Activated naive CD4-positive, alpha-beta T cell treated with anti-CD3 and anti-CD28 coated beads, Interleukin-2, amount 50 U/mL, for 24 hours (primary cell): ENCODE data around the gene PPIF.

ENCODE experiments used
- H3K27ac Mint-ChIP-seq: one replicate; pipeline ENCODE4 v1.8.0; 2021; ENCODE audit warnings: mild to moderate bottlenecking, mixed read lengths
- H3K27me3 Mint-ChIP-seq: one replicate; pipeline ENCODE4 v1.8.0; 2021; ENCODE audit warnings: mixed read lengths
- H3K36me3 Mint-ChIP-seq: one replicate; pipeline ENCODE4 v1.8.0; 2021; ENCODE audit warnings: mixed read lengths
- H3K4me1 Mint-ChIP-seq: one replicate; pipeline ENCODE4 v1.8.0; 2021; ENCODE audit warnings: mixed read lengths
- H3K4me3 Mint-ChIP-seq: one replicate; pipeline ENCODE4 v1.8.0; 2021; ENCODE audit warnings: mild to moderate bottlenecking, mixed read lengths
- H3K9me3 Mint-ChIP-seq: one replicate; pipeline ENCODE4 v1.8.0; 2021; ENCODE audit warnings: mixed read lengths

PPIF gene

DNA sequence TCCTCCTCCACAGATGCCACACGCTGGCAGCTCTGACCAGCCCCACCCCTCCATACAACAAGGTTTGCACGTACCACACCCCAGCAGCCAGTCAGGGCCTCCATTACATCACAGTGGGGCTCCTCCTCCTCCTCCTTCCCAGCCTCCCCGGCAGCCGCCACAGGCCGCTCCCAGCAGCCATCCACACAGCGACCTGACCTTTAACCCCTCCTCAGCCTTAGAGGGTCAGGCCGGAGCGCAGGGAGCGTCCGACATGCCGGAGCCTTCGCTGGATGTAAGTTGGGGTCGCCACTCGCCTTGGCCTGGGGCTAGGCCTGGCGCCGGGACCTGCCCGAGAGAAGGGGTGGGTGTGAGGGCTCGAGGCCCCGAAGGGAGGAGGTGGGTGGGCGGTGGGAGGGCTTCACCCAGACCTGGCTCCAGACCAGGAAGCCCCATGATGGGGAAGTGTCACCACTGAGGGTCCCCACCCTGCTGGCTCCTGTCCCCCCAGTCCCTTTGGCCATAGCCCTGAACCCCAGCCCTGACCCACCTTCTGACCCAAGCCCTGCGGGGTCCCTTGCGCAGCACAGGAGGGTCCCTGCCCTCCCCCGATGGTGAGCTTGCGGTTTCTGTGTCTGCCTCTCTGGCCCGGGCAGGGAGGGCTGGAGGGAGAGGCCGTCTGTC, 36.2 kb upstream of the PPIF start:
- Mint-ChIP-seq H3K36me3 (peaks cover 13% of the 10 kb centered on the region), H3K27me3 (no peaks in the 10 kb centered on the region), H3K4me3 (no peak overlapping the region), H3K27ac (no peak overlapping the region), H3K4me1 (peaks cover 9% of the 10 kb centered on the region), H3K9me3 (no peaks in the 10 kb centered on the region)

DNA sequence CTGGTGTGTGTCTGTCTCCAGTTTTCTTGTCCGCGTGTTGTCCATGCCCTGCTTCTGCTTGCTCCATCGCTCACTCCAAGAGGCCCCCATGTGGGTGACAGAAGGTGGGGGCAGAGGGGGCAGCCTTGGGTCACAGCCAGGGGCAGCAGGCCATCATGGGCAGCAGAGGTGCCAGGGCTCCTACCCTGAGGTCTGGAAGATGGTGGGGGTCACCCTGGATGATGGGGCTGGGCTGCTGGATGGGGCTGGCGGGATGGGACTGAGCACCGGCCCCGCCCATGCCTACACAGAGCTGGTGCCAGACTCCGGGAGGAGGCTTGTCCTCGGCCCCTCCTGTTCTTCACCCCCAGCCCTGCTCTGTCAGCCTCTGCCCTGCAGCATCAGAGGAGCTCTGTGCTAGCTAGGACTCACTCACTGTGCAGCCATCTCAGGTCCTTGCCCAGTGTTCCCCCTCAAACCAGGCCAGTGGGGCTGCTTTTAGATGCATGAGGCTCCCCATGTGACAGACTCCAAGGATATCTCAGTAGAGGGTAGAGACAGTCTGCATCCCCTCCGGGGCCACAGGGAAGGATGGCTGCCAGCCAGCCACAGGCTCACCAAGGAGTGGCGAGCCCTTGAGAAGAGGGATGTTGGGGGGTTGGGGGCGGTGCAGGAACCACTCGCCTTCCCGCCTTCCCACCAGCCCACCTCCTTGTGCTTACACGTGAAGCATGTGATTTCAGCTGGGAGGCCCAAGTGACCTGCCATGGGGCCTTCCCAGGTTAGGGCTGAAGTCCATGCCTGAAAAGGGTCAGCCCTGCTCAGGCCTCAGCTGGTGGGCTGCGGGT, 35.5 kb upstream of the PPIF start:
- Mint-ChIP-seq H3K9me3 (no peaks in the 10 kb centered on the region), H3K27me3 (no peaks in the 10 kb centered on the region), H3K27ac (no peak overlapping the region), H3K4me3 (no peak overlapping the region), H3K4me1 (peaks cover 16% of the 10 kb centered on the region), H3K36me3 (peaks cover 11% of the 10 kb centered on the region)

DNA sequence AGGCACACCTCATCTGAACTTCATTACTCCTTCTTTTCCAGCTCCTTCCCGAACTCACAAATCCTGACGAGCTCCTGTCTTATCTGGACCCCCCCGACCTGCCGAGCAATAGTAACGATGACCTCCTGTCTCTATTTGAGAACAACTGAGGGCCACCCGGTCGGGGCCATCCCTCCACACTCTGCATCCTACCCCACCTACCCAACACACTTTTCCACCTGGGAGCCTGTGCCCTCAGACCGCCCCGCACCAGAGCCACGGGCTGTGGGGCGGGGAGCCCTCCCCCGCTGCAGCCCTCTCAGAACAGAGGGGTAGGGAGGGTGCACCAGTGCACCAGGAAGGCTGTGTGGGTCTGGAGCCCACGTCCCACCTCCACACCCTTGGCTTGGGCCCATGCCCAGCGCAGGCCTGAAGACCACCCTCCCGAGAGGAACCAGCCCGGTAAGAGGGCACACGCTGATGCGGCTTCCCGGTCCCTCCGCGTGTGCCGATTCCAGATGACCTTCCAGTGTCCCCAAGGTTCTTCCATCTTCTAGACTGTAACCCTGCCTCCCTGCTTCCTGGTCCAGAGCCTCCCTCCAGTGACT, 34.6 kb upstream of the PPIF start:
- H3K27me3 Mint-ChIP-seq, result no peaks in the 10 kb centered on the region
- H3K9me3 Mint-ChIP-seq, result no peaks in the 10 kb centered on the region
- H3K4me3 Mint-ChIP-seq, result no peak overlapping the region
- H3K36me3 Mint-ChIP-seq, result peaks cover 10% of the 10 kb centered on the region
- H3K27ac Mint-ChIP-seq, result no peak overlapping the region
- peaks cover 25% of the 10 kb centered on the region for H3K4me1 Mint-ChIP-seq

DNA sequence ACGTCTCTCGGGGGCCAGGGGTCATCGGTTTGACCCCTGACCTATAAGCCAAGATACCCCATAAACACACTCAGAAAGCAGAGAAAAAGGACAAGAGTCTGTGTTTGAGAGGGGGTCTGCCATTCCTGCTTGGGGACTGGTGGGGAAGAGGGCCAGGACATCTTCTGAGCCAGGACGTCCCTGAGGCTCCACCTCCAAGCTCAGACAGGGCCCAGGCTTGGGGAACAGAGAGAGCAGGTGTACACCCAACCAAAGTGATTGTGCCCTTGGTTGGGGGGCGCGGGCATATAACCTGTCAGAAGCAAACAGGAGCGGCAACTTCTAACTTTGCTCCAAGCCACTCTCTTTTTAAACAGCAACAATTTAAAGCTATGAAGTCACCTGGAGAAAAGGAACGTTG, 33.9 kb upstream of the PPIF start:
- no peak overlapping the region for H3K27ac Mint-ChIP-seq
- peaks cover 5% of the 10 kb centered on the region for H3K36me3 Mint-ChIP-seq
- no peaks in the 10 kb centered on the region for H3K27me3 Mint-ChIP-seq
- peaks cover 31% of the 10 kb centered on the region for H3K4me1 Mint-ChIP-seq
- H3K4me3 Mint-ChIP-seq, result no peak overlapping the region
- H3K9me3 Mint-ChIP-seq, result no peaks in the 10 kb centered on the region

DNA sequence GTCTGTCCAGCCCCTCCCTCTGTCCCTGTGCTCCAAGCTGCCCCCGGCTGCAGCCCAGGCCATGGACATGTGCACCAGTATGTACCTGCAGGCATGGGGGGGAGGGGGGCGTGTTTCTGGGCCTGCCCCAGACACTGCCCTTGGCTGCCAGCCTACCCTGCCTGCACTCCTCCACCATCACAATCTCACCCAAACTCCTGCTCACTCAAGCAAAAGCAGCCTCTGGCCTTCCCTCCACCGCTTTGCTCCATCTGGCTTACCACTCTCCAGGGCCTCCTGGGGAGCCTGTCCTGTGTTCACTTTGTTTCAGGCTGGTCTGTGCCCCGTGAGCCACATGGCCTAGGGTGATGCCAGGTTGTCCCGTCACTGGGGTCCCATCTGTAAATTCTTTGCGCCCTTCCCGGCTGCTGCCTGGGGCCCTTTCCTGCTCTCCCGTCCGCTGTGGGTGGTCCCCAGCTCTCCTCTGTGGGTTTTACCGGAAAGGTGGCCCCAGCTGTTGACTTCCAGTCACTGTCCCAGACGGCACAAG, 33.3 kb upstream of the PPIF start:
- Mint-ChIP-seq H3K9me3 (peaks cover 3% of the 10 kb centered on the region), H3K27ac (no peak overlapping the region), H3K27me3 (no peaks in the 10 kb centered on the region), H3K4me3 (no peak overlapping the region), H3K36me3 (peaks cover 3% of the 10 kb centered on the region), H3K4me1 (peaks cover 38% of the 10 kb centered on the region)

DNA sequence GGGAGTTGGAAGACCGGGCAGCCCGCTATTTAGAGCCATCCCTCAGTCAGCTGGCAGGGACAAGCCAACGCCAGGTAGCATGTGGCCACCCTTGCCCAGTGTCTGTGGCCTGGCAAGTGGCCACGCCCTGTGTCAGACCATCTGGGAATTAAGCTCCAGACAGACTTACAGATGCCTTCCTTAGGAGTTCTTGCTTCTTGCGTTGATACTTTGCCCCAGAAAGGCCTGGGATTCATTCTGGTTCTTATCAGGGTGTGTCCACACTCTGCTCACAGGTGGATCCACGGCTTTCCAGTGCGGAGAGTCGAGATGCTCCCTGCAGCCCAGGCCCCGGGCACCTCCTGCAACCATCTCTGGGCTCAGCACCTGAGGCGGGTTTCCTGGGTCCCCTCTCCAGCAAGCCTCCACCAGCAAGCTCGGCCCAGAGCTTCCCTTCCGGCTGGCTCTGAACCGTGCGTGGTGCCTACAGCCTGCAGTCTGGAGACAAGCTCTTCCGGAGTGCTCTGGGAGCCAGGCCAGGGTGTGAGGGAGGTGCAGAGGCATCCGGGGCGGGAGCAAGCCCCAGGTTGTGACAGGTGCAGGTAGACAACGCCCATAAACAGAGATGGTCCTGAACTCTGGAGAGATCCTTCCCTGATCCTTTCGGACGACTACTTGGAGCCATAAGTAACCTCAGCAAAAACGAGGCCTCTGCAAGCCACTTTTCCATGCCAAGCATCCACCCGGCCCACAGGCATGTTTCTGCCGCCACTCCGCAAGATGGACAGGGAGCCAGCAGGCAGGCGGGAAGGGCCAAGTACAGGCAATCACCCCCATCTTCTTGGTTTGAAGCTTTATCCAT, 32.3 kb upstream of the PPIF start:
- no peak overlapping the region for H3K27ac Mint-ChIP-seq
- H3K9me3 Mint-ChIP-seq, result peaks cover 5% of the 10 kb centered on the region
- no peaks in the 10 kb centered on the region for H3K27me3 Mint-ChIP-seq
- no peak overlapping the region for H3K4me3 Mint-ChIP-seq
- H3K4me1 Mint-ChIP-seq, result peaks cover 48% of the 10 kb centered on the region
- H3K36me3 Mint-ChIP-seq, result peaks cover 3% of the 10 kb centered on the region

DNA sequence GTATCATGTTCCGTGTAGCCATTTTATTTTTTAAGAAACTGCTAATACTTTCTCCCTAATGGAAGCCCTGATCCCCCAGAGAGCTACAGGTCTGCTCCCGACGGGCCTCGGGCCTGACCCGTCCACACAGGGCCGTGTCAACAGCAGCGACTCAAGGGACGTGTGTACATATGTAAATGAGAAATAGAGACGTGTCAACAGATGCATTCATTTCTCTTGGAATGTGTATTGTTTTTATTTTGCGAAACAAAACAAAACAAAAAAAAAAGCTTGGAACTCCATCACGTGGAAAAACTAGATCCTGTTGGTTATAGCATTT, 31.7 kb upstream of the PPIF start:
- Mint-ChIP-seq H3K9me3 (peaks cover 5% of the 10 kb centered on the region), H3K4me1 (peaks cover 54% of the 10 kb centered on the region), H3K36me3 (peaks cover 3% of the 10 kb centered on the region), H3K27me3 (no peaks in the 10 kb centered on the region), H3K4me3 (peak overlapping the region; percentile 1), H3K27ac (no peak overlapping the region)

DNA sequence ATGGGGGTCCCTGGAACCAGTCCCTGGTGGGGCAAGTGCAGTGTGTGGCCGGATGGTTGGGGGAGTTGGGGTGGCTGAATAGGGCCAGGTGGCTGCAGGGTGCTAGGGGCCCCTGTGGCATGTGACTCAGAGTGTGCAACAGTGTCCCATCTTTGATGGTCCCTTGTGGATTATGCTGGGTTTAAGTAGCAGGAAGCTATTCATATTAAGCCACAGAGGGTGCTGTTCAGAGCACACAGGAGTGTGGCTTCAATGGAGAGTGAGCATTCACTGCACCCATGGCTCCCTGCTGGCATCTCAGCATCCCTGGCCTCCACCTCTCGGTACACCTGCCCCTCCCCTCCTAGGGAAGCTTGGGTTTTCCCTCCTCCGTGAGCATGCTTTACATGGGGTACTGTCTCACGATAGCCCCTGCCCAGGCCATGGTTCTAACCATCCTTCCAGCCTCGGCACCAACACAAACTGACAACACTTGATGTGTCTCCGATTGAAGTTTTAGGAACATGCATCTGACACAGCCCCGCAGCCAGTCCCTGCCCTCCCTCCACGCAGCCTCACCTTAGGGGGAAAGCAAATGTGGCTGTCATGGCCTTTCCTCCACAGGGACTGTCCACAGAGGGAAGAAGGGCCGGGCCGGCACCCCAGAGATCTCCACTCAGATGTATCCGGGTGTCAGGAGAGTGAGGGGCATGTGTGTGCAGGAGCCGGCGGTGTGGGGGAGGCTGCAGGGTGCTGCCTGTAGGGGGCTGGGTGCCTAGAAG, 30.4 kb upstream of the PPIF start:
- Mint-ChIP-seq H3K27me3 (no peaks in the 10 kb centered on the region), H3K27ac (peak overlapping the region; percentile 96), H3K4me1 (peaks cover 67% of the 10 kb centered on the region), H3K9me3 (peaks cover 5% of the 10 kb centered on the region), H3K36me3 (peaks cover 3% of the 10 kb centered on the region), H3K4me3 (peak overlapping the region; percentile 65)

DNA sequence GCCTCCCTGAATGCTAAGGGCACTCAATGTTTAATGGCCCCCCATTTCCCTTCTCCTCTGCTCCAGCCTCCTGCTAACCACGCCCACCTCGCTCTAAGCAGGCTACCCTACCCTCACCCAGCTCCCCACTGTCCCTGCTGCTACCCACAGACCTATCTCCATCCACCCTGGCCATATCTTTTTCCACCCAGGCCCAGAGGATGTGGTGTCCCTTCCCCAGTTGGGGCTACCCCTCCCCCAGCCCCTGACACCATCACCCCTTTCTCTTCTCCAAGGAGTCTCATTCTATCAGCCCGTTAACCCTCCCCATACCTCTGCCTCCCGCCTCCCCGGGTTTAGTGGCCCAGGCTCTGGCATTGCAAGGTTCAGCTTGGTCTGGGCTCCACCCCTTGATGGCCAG, 28.9 kb upstream of the PPIF start:
- H3K4me3 Mint-ChIP-seq, result peak overlapping the region; percentile 65
- peaks cover 5% of the 10 kb centered on the region for H3K9me3 Mint-ChIP-seq

DNA sequence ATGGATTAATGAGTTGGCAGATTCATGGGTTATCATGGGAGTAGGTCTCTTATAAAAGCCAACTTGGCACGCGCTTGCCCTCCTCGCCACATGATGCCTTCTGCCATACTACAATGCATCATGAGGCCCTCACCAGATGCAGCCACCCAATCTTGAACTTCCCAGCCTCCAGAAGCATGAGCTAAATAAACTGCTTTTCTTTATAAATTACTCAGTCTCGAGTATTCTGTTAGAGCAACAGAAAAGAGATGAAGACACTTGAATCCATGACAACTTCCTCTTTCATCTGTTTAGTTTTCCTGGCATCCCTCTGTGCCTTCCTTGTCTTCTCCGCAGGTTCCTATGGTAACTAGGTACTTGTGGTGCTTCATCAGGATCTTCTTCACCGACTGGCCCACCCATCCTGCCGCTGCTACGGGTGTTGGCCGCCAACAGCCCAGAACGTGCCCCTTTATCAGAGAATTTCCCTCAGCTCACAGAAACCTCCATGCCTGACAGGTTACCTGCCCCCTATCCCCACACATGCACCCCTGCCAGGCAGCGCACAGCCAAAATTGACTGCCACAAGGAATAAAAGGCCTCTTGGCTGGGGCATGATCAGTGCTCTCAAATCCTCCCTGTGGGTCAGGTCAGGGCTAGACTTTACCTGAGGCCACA, 28.0 kb upstream of the PPIF start:
- Mint-ChIP-seq H3K9me3 (peaks cover 5% of the 10 kb centered on the region), H3K27me3 (no peaks in the 10 kb centered on the region), H3K4me3 (peak overlapping the region; percentile 53), H3K36me3 (peaks cover 1% of the 10 kb centered on the region), H3K4me1 (peaks cover 91% of the 10 kb centered on the region), H3K27ac (peak overlapping the region; percentile 79)

More for the DNA sequence above, 28.9 kb upstream of the PPIF start:
- Mint-ChIP-seq H3K27me3 (no peaks in the 10 kb centered on the region), H3K27ac (peak overlapping the region; percentile 96), H3K36me3 (peaks cover 2% of the 10 kb centered on the region), H3K4me1 (peaks cover 82% of the 10 kb centered on the region)

DNA sequence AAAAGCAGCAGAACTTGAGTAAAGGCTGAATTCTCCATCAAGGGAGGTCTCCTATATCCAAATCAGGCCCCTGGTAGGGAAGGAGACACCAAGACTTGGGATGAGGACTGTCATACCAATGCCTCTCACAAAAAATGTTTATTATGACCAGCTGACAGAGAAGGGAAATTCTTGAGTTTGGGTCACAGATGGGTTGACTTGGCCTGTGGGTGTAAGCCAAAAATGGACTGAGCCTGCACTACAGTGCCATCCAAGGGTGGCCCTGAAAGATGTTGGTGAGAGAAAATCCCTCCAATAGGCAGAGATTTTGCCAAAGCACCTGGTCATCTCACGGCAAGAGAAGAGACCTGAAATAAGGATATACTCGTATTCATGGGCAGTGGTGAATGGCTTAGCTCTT, 27.0 kb upstream of the PPIF start:
- peak overlapping the region; percentile 79 for H3K27ac Mint-ChIP-seq
- no peaks in the 10 kb centered on the region for H3K27me3 Mint-ChIP-seq
- H3K36me3 Mint-ChIP-seq, result no peaks in the 10 kb centered on the region
- H3K9me3 Mint-ChIP-seq, result peaks cover 5% of the 10 kb centered on the region
- H3K4me3 Mint-ChIP-seq, result no peak overlapping the region
- peaks cover 93% of the 10 kb centered on the region for H3K4me1 Mint-ChIP-seq

DNA sequence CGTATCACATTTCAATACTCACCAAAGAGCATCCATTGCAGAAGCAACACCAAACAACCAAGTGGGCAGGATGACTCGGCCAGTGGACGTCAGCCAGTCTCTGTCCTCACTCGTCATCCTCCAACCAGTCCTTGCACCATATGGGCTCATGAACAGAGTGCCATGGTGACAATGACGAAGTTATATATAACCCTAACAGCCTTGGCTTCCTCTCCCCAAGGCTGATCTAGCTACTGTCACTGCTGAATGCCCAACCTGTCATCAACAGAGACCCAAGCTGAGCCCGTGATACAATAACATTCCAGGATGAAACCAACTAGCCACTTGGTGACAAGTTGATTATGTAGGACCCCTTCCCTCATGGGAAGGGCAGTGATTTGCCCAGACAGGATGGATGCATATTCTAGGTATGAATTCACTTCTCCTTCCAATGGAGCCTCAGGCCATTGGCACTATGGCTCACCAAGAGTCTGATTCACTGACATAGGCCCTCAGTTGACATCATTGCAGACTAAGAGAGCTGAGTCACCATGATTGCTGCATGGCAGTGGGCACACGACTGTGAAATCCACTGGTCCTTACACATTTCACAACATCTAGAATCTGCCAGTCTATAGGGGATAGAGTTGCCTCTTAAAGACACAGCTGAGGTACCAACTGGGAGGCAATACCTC, 26.3 kb upstream of the PPIF start:
- Mint-ChIP-seq H3K4me3 (no peak overlapping the region), H3K9me3 (peaks cover 5% of the 10 kb centered on the region), H3K27ac (peak overlapping the region; percentile 79), H3K36me3 (no peaks in the 10 kb centered on the region), H3K27me3 (no peaks in the 10 kb centered on the region), H3K4me1 (peaks cover 87% of the 10 kb centered on the region)

DNA sequence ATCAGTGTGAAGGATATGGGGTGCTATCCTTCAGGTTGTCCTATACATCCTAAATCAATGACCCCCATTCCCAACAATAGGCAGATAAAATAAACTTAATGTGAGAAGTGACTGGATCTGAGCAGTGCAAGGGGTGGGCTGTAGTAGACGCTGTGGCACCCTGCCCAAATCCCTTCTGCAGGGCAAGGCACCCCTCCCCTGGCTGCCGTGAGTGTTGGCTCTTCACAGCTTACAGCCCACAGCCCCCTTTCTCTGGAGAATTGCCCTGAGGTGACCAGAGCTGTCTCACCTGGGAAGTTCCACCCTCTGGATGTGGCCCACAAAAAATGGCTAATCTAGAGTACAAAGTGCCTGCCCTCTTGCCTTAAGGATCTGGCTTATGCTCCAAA, 25.8 kb upstream of the PPIF start:
- Mint-ChIP-seq H3K4me1 (peaks cover 82% of the 10 kb centered on the region), H3K27me3 (no peaks in the 10 kb centered on the region), H3K36me3 (no peaks in the 10 kb centered on the region), H3K9me3 (peaks cover 5% of the 10 kb centered on the region), H3K27ac (peak overlapping the region; percentile 93), H3K4me3 (no peak overlapping the region)

DNA sequence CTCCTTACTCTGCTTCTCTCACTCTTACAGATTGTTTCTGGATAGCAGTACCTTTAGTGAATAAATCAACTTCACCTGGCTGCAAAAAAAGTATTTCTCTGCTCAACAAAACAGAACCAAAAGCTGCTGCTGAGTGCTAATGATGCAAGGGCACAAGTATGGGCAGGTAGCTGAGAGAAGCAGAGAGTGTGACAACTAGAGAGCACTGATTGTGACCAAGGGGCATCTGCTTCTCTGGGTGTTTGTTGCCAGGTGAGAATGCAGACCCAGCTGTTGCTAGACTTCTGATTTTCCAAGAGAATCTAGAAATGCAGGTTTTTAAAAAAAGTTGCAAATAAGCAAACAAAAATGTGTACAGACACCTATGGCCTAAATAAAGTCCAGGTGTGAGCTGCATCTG, 25.3 kb upstream of the PPIF start:
- no peaks in the 10 kb centered on the region for H3K27me3 Mint-ChIP-seq
- peak overlapping the region; percentile 93 for H3K27ac Mint-ChIP-seq
- H3K9me3 Mint-ChIP-seq, result peaks cover 5% of the 10 kb centered on the region
- peaks cover 77% of the 10 kb centered on the region for H3K4me1 Mint-ChIP-seq
- H3K4me3 Mint-ChIP-seq, result no peak overlapping the region
- no peaks in the 10 kb centered on the region for H3K36me3 Mint-ChIP-seq
